ENCODE results near the gene ACER1.
"Not testable (repeated sequence)": the region's sequence is repeated elsewhere in the genome, so short reads cannot be mapped to it uniquely, and the experiment has no call there.

The ACER1 gene

GRCh38 chr19:6350688-6351087, 17.3 kb upstream of the ACER1 start:
- Histone ChIP-seq H2BK120ac (ENCODE audit: insufficient read depth, low read length, poor library complexity) (no peak overlapping the region), H3K23ac (ENCODE audit: low read length) (no peak overlapping the region), H3K4me2 (ENCODE audit: low read length) (no peak overlapping the region), H4K91ac (ENCODE audit: low read depth, low read length) (no peak overlapping the region), H3K9ac (ENCODE audit: low read length) (no peak overlapping the region), H3K4ac (ENCODE audit: low read depth, low read length) (no peak overlapping the region), H2AFZ (ENCODE audit: insufficient read depth, low read length, poor library complexity) (no peak overlapping the region), H4K12ac (ENCODE audit: low read depth, low read length) (no peak overlapping the region), H2BK12ac (ENCODE audit: low read length) (no peak overlapping the region), H3K18ac (ENCODE audit: low read length) (no peak overlapping the region), H3K9me3 (ENCODE audit: insufficient read depth, low read depth, low read length) (no peaks in the 10 kb centered on the region), H3K36me3 (ENCODE audit: control insufficient read depth in 1 of 2, insufficient read depth in 2 of 2, low read length in 2 of 2) (no peaks in the 10 kb centered on the region), H3K14ac (ENCODE audit: low read length) (no peak overlapping the region), H3K79me1 (ENCODE audit: low read length) (no peaks in the 10 kb centered on the region), H2BK5ac (ENCODE audit: low read depth, low read length, poor library complexity) (no peak overlapping the region), H4K8ac (ENCODE audit: low read depth, low read length) (no peak overlapping the region), H3K27me3 (ENCODE audit: insufficient read depth, low read length) (no peaks in the 10 kb centered on the region), H2AK5ac (ENCODE audit: low read length) (no peak overlapping the region), H3K79me2 (ENCODE audit: control insufficient read depth, insufficient read depth, low read length, poor library complexity) (no peaks in the 10 kb centered on the region), H3K4me3 (ENCODE audit: low read depth, low read length) (no peak overlapping the region), H3K4me1 (ENCODE audit: control insufficient read depth in 1 of 2, insufficient read depth in 2 of 2, low read length in 2 of 2) (no peaks in the 10 kb centered on the region), H3K27ac (ENCODE audit: low read depth, low read length) (no peak overlapping the region)
- WGBS (ENCODE audit: extremely low coverage, insufficient coverage, insufficient read length), result no CpG with 5 or more reads among the region's 2 CpGs
- DNase-seq, result no peak

- WGBS (ENCODE audit: extremely low coverage, insufficient coverage, insufficient read length), result no CpG with 5 or more reads among the region's 2 CpGs
Observed at GRCh38 chr19:6349271-6349670, 15.9 kb upstream of the ACER1 start.

GRCh38 chr19:6343462-6343861, 10.1 kb upstream of the ACER1 start:
- no peak overlapping the region for H3K23ac ChIP-seq (ENCODE audit: low read length)
- DNase-seq, result no peak
- H3K79me1 ChIP-seq (ENCODE audit: low read length), result no peaks in the 10 kb centered on the region
- H3K36me3 ChIP-seq (ENCODE audit: control insufficient read depth in 1 of 2, insufficient read depth in 2 of 2, low read length in 2 of 2), result no peaks in the 10 kb centered on the region
- peaks cover 8% of the 10 kb centered on the region for H3K9me3 ChIP-seq (ENCODE audit: insufficient read depth, low read depth, low read length)
- no peak overlapping the region for H4K8ac ChIP-seq (ENCODE audit: low read depth, low read length)
- H2BK12ac ChIP-seq (ENCODE audit: low read length), result no peak overlapping the region
- no peak overlapping the region for H3K18ac ChIP-seq (ENCODE audit: low read length)
- H3K27me3 ChIP-seq (ENCODE audit: insufficient read depth, low read length), result no peaks in the 10 kb centered on the region
- H4K12ac ChIP-seq (ENCODE audit: low read depth, low read length), result no peak overlapping the region
- peak overlapping the region; percentile 11 for H3K4me3 ChIP-seq (ENCODE audit: low read depth, low read length)
- WGBS (ENCODE audit: extremely low coverage, insufficient coverage, insufficient read length), result no CpG with 5 or more reads among the region's 1 CpG
- no peak overlapping the region for H3K4me2 ChIP-seq (ENCODE audit: low read length)
- H2BK5ac ChIP-seq (ENCODE audit: low read depth, low read length, poor library complexity), result no peak overlapping the region
- no peaks in the 10 kb centered on the region for H3K79me2 ChIP-seq (ENCODE audit: control insufficient read depth, insufficient read depth, low read length, poor library complexity)
- H2AK5ac ChIP-seq (ENCODE audit: low read length), result no peak overlapping the region
- H3K4me1 ChIP-seq (ENCODE audit: control insufficient read depth in 1 of 2, insufficient read depth in 2 of 2, low read length in 2 of 2), result no peaks in the 10 kb centered on the region
- H3K27ac ChIP-seq (ENCODE audit: low read depth, low read length), result no peak overlapping the region
- no peak overlapping the region for H4K91ac ChIP-seq (ENCODE audit: low read depth, low read length)
- H2AFZ ChIP-seq (ENCODE audit: insufficient read depth, low read length, poor library complexity), result no peak overlapping the region
- no peak overlapping the region for H3K4ac ChIP-seq (ENCODE audit: low read depth, low read length)
- no peak overlapping the region for H3K14ac ChIP-seq (ENCODE audit: low read length)
- H3K9ac ChIP-seq (ENCODE audit: low read length), result no peak overlapping the region
- H2BK120ac ChIP-seq (ENCODE audit: insufficient read depth, low read length, poor library complexity), result no peak overlapping the region

More at GRCh38 chr19:6349271-6349670, 15.9 kb upstream of the ACER1 start:
- H4K12ac ChIP-seq (ENCODE audit: low read depth, low read length); H2BK5ac ChIP-seq (ENCODE audit: low read depth, low read length, poor library complexity); H3K27me3 ChIP-seq (ENCODE audit: insufficient read depth, low read length); H2AK5ac ChIP-seq (ENCODE audit: low read length); H4K8ac ChIP-seq (ENCODE audit: low read depth, low read length); H3K18ac ChIP-seq (ENCODE audit: low read length); H3K9ac ChIP-seq (ENCODE audit: low read length); H3K4me1 ChIP-seq (ENCODE audit: control insufficient read depth in 1 of 2, insufficient read depth in 2 of 2, low read length in 2 of 2); H4K91ac ChIP-seq (ENCODE audit: low read depth, low read length); H2AFZ ChIP-seq (ENCODE audit: insufficient read depth, low read length, poor library complexity); H3K23ac ChIP-seq (ENCODE audit: low read length); H3K4ac ChIP-seq (ENCODE audit: low read depth, low read length); H3K79me1 ChIP-seq (ENCODE audit: low read length); H2BK12ac ChIP-seq (ENCODE audit: low read length); H3K9me3 ChIP-seq (ENCODE audit: insufficient read depth, low read depth, low read length); H3K4me2 ChIP-seq (ENCODE audit: low read length); H3K27ac ChIP-seq (ENCODE audit: low read depth, low read length); H3K36me3 ChIP-seq (ENCODE audit: control insufficient read depth in 1 of 2, insufficient read depth in 2 of 2, low read length in 2 of 2); DNase-seq; H3K14ac ChIP-seq (ENCODE audit: low read length); H2BK120ac ChIP-seq (ENCODE audit: insufficient read depth, low read length, poor library complexity); H3K4me3 ChIP-seq (ENCODE audit: low read depth, low read length); H3K79me2 ChIP-seq (ENCODE audit: control insufficient read depth, insufficient read depth, low read length, poor library complexity): not testable (repeated sequence)

GRCh38 chr19:6340493-6341201, 7.2 kb upstream of the ACER1 start:
- H4K8ac ChIP-seq (ENCODE audit: low read depth, low read length), result no peak overlapping the region
- H2BK12ac ChIP-seq (ENCODE audit: low read length), result no peak overlapping the region
- H3K27me3 ChIP-seq (ENCODE audit: insufficient read depth, low read length), result no peaks in the 10 kb centered on the region
- H3K4me3 ChIP-seq (ENCODE audit: low read depth, low read length), result no peak overlapping the region
- no peak overlapping the region for H3K23ac ChIP-seq (ENCODE audit: low read length)
- H3K4me2 ChIP-seq (ENCODE audit: low read length), result no peak overlapping the region
- no peak overlapping the region for H3K14ac ChIP-seq (ENCODE audit: low read length)
- H2AFZ ChIP-seq (ENCODE audit: insufficient read depth, low read length, poor library complexity), result no peak overlapping the region
- H2BK120ac ChIP-seq (ENCODE audit: insufficient read depth, low read length, poor library complexity), result no peak overlapping the region
- no peak overlapping the region for H3K18ac ChIP-seq (ENCODE audit: low read length)
- H3K36me3 ChIP-seq (ENCODE audit: control insufficient read depth in 1 of 2, insufficient read depth in 2 of 2, low read length in 2 of 2), result no peaks in the 10 kb centered on the region
- no peak overlapping the region for H3K9ac ChIP-seq (ENCODE audit: low read length)
- H2BK5ac ChIP-seq (ENCODE audit: low read depth, low read length, poor library complexity), result no peak overlapping the region
- no peak for DNase-seq
- peak overlapping the region; percentile 43 for H4K12ac ChIP-seq (ENCODE audit: low read depth, low read length)
- no peak overlapping the region for H4K91ac ChIP-seq (ENCODE audit: low read depth, low read length)
- peaks cover 8% of the 10 kb centered on the region for H3K9me3 ChIP-seq (ENCODE audit: insufficient read depth, low read depth, low read length)
- H3K4me1 ChIP-seq (ENCODE audit: control insufficient read depth in 1 of 2, insufficient read depth in 2 of 2, low read length in 2 of 2), result no peaks in the 10 kb centered on the region
- H3K27ac ChIP-seq (ENCODE audit: low read depth, low read length), result no peak overlapping the region
- WGBS (ENCODE audit: extremely low coverage, insufficient coverage, insufficient read length), result no CpG with 5 or more reads among the region's 14 CpGs
- no peak overlapping the region for H3K4ac ChIP-seq (ENCODE audit: low read depth, low read length)
- no peak overlapping the region for H2AK5ac ChIP-seq (ENCODE audit: low read length)
- no peaks in the 10 kb centered on the region for H3K79me2 ChIP-seq (ENCODE audit: control insufficient read depth, insufficient read depth, low read length, poor library complexity)
- H3K79me1 ChIP-seq (ENCODE audit: low read length), result no peaks in the 10 kb centered on the region

Data from trophoblast cell (in vitro differentiated cells and primary cell).